ENCODE data around the gene GMCL2. TPM values are rescaled to one million over a fixed set of nuclear protein-coding genes. Genes with fewer than 3 reads are reported as not detected.

Gene GMCL2
- total RNA-seq, 2 donors from 2014 or later = not detected

GRCh38 chr5:178216779-178217178 lies 29.6 kb upstream of the GMCL2 start:
- no peaks in the 10 kb centered on the region for H3K27me3 ChIP-seq
- no peak for DNase-seq
- TF ChIP-seq, protein P1, sequence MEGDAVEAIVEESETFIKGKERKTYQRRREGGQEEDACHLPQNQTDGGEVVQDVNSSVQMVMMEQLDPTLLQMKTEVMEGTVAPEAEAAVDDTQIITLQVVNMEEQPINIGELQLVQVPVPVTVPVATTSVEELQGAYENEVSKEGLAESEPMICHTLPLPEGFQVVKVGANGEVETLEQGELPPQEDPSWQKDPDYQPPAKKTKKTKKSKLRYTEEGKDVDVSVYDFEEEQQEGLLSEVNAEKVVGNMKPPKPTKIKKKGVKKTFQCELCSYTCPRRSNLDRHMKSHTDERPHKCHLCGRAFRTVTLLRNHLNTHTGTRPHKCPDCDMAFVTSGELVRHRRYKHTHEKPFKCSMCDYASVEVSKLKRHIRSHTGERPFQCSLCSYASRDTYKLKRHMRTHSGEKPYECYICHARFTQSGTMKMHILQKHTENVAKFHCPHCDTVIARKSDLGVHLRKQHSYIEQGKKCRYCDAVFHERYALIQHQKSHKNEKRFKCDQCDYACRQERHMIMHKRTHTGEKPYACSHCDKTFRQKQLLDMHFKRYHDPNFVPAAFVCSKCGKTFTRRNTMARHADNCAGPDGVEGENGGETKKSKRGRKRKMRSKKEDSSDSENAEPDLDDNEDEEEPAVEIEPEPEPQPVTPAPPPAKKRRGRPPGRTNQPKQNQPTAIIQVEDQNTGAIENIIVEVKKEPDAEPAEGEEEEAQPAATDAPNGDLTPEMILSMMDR (IDR thresholded peaks at IDR 0.05) = no peak
- no peak for TF ChIP-seq POLR2A (IDR thresholded peaks at IDR 0.05)
- H3K4me3 ChIP-seq = no peak overlapping the region
- whole genome bisulfite sequencing, 2 donors = 84 to 94% methylated on average over 3 of the region's 3 CpGs
- H3K36me3 ChIP-seq (replicated peaks in 1 of 2; ENCODE audit: insufficient read depth in 1 of 2, low read depth in 2 of 2) = peaks cover 0 to 16% of the 10 kb centered on the region in 2 donors
- no peak for ATAC-seq
- intact Hi-C loops (cut with DNase I) = no loop called here
- no peak overlapping the region for H3K27ac ChIP-seq
- H3K9me3 ChIP-seq = no peaks in the 10 kb centered on the region
- H3K4me1 ChIP-seq = peaks cover 15% of the 10 kb centered on the region

DNA sequence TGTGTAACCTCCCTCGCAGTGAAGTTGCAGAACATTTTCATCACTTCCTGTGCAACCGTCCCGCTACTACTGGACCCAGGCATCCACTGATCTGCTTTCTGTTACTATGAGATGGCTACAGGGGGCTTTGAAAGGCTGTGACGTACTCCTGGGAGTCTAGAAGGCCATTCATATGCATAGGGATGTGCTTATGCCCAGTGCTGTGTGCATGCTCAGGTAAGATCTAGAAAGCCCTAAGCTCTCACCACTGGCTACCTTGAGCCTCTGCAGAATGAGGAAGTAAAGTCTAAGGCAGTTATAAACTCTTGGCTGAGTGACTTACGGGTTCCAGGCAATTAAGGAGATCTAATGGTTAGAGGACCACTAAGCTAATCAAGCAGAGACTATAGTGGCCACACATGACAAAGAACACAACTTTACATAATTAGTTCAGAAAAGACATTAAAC lies 28.9 kb upstream of the GMCL2 start:
- TF ChIP-seq, protein P1 (IDR thresholded peaks at IDR 0.05) = no peak
- no peak for TF ChIP-seq POLR2A (IDR thresholded peaks at IDR 0.05)
- no peak for DNase-seq
- 78 to 90% methylated on average over 5 of the region's 5 CpGs for WGBS, 2 donors
- ATAC-seq = no peak
- no peaks in the 10 kb centered on the region for H3K9me3 ChIP-seq
- no peaks in the 10 kb centered on the region for H3K27me3 ChIP-seq
- H3K27ac ChIP-seq = no peak overlapping the region
- peaks cover 0 to 21% of the 10 kb centered on the region in 2 donors for H3K36me3 ChIP-seq (replicated peaks in 1 of 2; ENCODE audit: insufficient read depth in 1 of 2, low read depth in 2 of 2)
- intact Hi-C loops (cut with DNase I) = no loop called here
- peaks cover 15% of the 10 kb centered on the region for H3K4me1 ChIP-seq
- H3K4me3 ChIP-seq = no peak overlapping the region

DNA sequence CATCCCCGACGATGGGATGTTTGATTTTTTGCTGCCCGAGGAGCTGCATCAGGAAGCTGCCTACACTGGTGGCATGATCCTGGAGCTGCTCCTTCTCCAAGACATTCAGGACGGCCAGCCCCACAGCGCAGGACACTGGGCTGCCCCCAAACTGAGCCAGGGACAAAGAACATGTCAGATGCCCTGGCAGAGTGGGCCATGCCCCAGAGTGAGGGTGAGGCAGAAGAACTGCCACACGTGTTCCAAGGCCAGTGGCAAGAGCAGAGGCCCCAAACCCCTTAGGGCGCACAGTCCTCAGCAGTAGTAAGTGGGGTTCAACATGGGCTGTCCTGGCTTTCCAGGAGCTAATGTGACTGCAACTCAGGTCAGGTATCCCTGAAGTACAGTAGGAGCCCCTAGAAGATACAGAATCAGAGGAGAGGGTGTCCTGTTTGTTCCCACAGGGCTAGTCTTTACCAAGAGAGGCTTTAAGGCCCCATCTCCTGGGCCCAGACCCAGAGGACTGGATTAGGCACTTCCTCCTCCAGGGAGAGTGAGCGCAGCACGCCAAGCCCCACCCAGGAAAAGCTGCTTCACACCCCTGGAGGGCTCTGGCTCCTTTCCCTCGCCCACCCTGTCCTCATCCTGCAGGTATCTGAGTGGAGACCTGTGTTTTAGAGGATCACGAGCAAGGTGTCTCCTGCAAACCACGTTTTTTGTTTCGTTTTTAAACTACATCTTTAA lies 28.3 kb upstream of the GMCL2 start:
- WGBS, 2 donors = 71 to 74% methylated on average over 9 to 13 of the region's 13 CpGs
- Histone ChIP-seq H3K4me1 (peaks cover 15% of the 10 kb centered on the region), H3K27me3 (no peaks in the 10 kb centered on the region), H3K27ac (no peak overlapping the region), H3K9me3 (no peaks in the 10 kb centered on the region), H3K4me3 (no peak overlapping the region), H3K36me3 (replicated peaks in 1 of 2; ENCODE audit: insufficient read depth in 1 of 2, low read depth in 2 of 2) (peaks cover 0 to 27% of the 10 kb centered on the region in 2 donors)
- DNase-seq (no peak), ATAC-seq (no peak)
- TF ChIP-seq, protein P1 (IDR thresholded peaks at IDR 0.05) = no peak
- no peak for TF ChIP-seq POLR2A (IDR thresholded peaks at IDR 0.05)
- intact Hi-C loops (cut with DNase I) = no loop called here

GRCh38 chr5:178214160-178214803 lies 27.1 kb upstream of the GMCL2 start:
- H3K4me1 ChIP-seq = peaks cover 15% of the 10 kb centered on the region
- H3K4me3 ChIP-seq = no peak overlapping the region
- DNase-seq (no peak), ATAC-seq (no peak)
- no peaks in the 10 kb centered on the region for H3K9me3 ChIP-seq
- 95 to 96% methylated on average over 5 to 6 of the region's 6 CpGs for WGBS, 2 donors
- TF ChIP-seq POLR2A (IDR thresholded peaks at IDR 0.05) = no peak
- TF ChIP-seq, protein P1 (IDR thresholded peaks at IDR 0.05) = no peak
- peaks cover 0 to 38% of the 10 kb centered on the region in 2 donors for H3K36me3 ChIP-seq (replicated peaks in 1 of 2; ENCODE audit: insufficient read depth in 1 of 2, low read depth in 2 of 2)
- H3K27me3 ChIP-seq = no peaks in the 10 kb centered on the region
- H3K27ac ChIP-seq = no peak overlapping the region
- intact Hi-C loops (cut with DNase I) = no loop called here
